Astrocyte (in vitro differentiated cells and primary cell): ENCODE measurements around the gene FAM209B.

Source experiments
- CTCF ChIP-seq: IDR thresholded peaks from 2 replicates; pipeline ENCODE4 v1.5.1; 2011; ENCODE audit warnings: low read depth, mild to moderate bottlenecking, inconsistent platforms, low read length, moderate library complexity; ENCODE audit not compliant: insufficient read depth
- EZH2 ChIP-seq: IDR thresholded peaks from 2 replicates; pipeline ENCODE4 v1.6.1; 2012; ENCODE audit warnings: mild to moderate bottlenecking, low read length, inconsistent platforms; ENCODE audit not compliant: insufficient read depth

- TF ChIP-seq CTCF: no peak
- no peak for TF ChIP-seq EZH2
Observed at GRCh38 chr20:56551571-56551970, 18.5 kb downstream of the FAM209B start.
